Raji (cell line): ENCODE data around the gene TMEM201.

Source experiments
- POLR2A ChIP-seq: IDR thresholded peaks from 2 replicates; pipeline ENCODE4 v1.6.1; 2011; ENCODE audit warnings: low read depth, low read length, control low read depth; ENCODE audit not compliant: insufficient read depth

Gene TMEM201

GRCh38 chr1:9624081-9624480, 35.4 kb downstream of the TMEM201 start:
- TF ChIP-seq POLR2A: no peak

DNA sequence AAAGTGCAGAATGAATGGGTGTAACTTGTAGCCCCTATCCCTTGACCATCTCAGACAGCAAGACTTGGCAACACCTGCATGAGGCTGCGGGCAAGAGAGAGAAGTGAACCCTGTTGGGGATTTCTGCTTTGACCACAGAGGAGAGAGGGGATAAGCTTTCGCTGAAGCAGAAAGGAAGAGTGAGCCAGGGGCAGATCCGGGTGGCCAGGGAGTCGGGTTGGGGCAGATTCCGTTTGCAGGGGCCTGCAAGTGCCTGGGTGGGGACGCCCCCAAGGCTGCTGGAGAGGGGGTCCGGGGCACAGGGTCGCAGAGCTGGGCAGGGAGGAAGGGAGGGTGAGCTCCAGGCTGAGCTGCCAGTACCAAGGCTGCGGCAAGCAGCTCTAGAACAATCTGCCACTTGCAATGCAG, 37.5 kb downstream of the TMEM201 start:
- no peak for TF ChIP-seq POLR2A

DNA sequence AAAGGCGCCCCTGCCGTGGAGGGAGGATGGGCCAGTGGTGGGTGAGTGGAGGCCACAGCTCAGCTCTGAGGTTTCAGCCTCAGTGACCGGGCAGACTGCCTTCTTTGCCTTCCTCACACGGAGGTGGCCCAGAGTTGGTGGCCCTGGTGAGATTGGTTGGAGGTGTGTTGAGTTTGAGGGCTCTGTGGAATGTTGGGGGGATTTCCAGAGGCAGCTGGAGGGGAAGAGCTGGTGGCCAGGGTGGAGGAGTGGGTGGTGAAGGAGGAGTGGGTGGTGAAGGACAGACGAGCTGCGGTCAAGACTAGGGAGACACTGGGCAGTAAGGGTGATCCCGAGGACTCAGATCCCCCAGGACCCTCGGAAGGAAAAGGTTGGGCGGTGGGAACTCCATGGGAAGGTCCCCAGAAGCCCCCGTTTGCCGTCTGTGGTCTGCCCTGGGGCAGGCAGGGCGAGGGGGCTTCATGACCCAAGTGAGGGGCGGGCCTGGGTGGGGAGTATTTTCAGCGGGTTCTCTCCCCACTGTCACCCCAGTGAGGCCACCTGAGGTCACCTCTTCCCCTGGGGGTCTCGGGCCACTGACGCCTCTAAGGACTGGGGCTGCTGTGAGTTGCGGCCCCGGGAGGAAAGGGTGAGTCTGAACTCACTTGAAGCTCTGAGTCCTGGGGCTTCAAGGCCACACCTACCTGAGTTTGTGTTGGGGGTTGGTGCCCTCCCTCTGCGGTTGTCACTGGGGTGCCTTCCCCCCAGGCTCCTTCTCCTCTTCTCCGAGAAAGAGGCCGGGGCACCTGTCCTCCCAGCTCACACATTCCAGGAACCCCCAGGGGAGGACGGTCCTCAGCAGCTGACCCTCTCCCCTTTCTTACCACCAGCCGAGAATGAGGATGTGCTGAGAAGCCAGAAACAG, 40.1 kb downstream of the TMEM201 start:
- TF ChIP-seq POLR2A: peak; percentile 69

DNA sequence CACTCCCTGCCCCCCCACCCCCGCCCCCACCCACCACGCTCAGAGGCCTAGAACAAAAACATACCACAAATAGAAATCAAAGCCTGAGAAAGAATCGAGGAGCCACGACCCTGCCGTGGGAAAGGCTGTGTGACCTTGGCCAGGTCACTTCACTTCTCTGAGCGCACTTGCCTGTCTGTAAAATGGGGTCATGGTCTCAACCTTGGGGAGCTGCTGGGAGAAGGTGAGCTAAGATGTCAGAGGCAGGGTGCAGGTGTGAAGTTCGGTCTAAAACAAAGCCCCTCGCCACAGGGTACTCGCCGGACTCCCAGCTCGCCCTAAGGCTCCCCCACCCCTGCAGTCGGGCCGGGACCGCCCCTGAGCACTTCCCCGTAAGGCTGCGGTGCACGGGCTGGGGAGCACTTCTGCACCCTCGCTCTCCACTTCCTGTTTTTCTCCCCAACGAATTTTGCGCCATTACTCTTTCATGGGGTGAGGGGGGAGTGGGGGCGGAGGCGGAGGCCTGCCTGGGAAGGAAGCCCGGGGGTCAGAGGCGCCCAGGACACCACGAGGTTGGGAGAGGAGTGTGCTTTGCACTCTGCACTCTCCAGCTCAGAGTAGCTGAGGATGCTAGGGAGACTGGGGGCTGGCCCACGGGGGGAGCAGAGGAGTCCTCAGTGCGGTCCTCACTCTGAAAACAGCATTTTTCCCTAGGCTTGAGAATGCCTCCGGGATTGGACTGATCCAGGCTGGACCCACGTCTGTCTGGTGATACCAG, 40.9 kb downstream of the TMEM201 start:
- TF ChIP-seq POLR2A: peak; percentile 85

DNA sequence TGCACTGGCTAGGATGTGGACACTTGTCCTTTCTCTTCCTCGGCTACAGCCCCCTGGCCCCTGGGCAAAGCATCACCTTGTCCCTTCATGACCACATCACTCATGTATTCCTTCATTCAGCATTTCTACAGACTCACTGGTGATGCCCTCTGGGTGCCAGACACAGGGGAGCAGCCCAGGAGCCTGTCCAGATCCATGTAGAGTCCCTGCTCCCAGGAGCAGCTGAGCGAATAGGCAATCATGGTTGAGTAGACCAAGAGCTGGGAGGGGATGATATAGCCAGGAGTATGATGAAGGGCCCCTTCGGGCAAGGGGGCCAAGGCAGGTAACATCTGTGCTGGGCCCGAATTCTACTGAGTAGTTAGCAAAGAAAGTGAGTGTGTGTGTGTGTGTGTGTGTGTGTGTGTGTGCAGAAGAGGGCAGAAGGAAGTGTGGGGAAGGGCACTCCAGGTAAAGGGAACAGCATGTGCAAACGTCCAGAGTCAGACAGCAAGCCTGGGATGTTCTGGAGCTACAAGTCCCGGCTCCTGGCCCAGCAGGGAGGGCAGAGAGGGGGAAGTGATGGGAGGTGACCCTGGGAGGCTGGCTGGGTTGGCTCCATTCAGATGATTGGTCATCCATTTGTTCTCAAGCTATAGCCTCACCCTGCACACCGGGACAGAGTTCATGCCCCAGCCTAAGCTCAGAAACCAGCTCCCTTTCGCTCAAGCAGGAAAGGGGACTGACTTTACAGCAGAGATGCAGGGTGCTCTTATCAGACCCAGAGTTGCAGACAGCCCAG, 41.8 kb downstream of the TMEM201 start:
- TF ChIP-seq POLR2A: no peak

GRCh38 chr1:9631613-9632012, 42.9 kb downstream of the TMEM201 start:
- TF ChIP-seq POLR2A: no peak

- TF ChIP-seq POLR2A: no peak
These were observed 44.8 kb downstream of the TMEM201 start for GRCh38 chr1:9633493-9633892.

GRCh38 chr1:9634582-9634981, 45.9 kb downstream of the TMEM201 start:
- no peak for TF ChIP-seq POLR2A

DNA sequence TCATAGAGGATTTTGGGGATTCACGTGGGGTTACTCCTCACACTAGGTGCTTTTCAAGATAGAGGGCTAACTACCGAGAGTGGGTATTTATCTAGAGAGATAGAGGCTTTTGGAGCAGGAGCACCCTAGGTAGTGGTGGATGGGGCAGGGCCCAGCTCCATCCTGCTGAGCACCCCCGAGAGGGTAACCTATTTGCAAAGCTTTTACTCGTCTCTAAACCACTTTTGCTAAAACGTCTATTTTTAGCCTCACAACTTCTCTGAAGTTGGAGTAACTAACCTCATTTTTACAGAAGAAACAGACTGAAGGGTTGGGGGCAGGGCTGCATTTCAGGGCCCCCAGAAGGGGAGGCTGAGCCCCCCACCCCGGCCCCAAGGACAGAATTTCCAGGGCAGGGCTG, 50.5 kb downstream of the TMEM201 start:
- TF ChIP-seq POLR2A: no peak

DNA sequence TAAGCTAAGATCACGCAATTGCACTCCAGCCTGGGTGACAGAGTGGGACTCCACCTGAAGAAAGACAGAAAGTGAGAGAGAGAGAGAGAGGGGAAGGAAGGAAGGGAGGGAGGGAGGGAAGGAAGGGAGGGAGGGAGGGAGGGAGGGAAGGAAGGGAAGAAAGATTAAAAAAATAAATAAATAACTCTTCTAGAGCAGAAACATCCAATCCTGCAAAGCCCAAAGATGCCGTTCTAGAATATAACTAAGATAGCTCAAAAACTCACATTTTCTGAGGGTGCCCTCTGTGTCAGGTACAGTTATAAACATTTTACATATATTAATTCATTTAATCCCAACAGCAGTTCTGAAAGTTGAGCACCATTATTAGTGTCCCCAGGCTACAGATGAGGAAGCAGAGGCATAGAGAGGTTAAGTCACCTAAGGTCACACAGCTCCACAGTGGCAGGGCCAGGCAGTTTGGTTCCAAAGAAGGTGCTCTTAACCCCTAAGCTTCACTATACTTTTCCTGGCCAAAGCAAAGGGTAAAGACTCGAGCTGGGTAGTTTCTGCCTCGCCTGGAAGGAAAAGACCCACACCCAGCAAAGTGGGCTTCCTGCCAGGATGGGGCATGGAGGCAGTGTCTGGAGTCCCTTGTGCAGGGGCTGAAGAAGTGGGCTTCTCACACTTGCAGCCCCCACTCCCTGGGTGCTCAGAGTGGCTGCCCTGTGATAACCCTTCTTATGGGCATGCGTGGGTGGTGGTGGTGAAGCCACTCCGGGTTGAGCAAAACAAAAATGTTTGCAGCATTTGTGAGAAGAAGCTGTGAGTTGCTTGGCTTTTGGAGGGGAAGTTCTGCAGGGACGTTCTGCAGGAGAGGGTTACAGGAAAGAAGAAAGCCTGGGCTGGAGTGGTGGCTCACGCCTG, 54.9 kb downstream of the TMEM201 start:
- 0 out of 2 replicates have a peak, but pooled peaks have one; percentile 25 for TF ChIP-seq POLR2A

- no peak for TF ChIP-seq POLR2A
These were observed 57.3 kb downstream of the TMEM201 start for GRCh38 chr1:9646037-9646436.

DNA sequence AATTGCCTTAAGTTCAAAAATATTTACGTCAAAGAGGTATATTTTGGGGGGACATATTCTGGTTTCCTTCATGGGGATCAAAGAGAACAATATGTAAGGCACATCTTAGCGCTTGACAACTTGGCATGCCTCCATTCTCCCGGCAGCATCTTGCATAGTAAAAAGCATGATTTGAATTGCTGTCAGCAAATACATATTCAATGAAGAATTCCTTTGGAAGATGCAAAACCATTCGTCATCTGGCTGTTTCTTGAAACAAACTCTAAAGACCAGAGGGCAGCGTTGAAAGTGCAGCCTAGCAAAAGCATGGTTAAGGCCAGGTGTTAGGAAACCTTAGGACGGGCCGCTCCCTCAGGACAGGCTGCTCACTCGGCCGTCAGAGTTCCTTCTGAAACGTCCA, 59.5 kb downstream of the TMEM201 start:
- no peak for TF ChIP-seq POLR2A

DNA sequence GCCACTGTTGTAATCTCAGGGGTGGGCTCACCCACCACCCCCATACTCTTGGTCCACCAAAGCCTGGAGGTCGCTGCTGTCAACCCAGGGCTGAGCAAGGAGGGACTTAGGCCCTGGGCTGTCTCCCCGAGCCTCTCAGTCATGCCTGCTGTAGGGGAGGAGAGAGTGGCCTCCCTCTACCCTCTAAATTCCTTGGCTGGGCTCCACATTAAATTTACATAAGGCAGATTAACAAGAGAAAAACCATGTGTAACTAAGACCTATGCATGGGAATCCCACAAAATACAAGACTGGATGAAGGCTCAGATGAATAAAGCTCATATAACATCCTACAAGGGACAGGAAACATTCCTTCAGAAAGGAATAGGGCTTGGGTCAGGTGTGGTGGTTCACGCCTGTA, 61.1 kb downstream of the TMEM201 start:
- no peak for TF ChIP-seq POLR2A

- no peak for TF ChIP-seq POLR2A
These were observed 62.5 kb downstream of the TMEM201 start for GRCh38 chr1:9651220-9651564.

DNA sequence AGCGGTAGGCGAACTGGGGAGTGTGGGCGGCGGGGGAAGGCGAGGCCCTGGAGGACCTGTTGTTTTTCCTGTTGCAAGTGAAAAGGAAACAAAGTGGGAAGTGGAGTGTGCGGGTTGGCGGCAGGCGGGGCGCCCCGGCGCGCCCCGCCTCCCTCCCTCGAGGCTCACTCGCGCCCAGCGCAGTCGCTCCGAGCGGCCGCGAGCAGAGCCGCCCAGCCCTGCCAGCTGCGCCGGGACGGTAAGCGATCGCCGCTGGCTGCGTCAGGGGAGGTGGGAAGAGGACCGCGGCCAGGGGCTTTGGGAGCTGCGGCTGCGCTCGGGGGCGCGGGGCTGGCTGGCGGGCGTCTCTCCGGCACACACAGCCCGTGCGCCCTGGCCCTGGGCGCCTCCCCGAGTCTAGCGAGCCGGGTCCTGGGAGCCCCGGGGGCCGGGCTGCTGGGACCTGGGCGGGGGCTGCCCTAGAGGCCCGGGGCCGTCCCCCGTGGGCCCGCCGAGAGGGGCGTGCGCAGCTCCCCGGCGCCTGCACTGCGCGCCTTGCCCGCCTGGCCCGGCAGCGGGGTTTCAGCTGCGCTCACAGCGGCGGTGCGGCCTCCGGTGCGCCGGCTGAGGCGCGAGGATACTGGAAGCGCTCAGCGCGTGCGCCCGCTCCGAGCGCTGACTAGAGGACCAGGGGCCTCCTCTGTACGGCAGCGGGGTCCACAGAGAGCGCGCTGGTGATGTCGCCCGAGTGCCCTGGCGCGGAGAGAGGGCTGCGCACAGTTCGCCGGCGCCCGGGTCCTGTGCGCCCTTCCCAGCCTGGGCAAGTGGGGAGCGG, 63.1 kb downstream of the TMEM201 start, which contains the start of gene PIK3CD:
Gene PIK3CD, plus strand, starts transcription at position 167 of the 814 bp plus-strand sequence. CDS start 58,725 bp downstream, outside the sequence.
- TF ChIP-seq POLR2A: peak; percentile 88
